Measurements from ENCODE around the gene CADPS2.

The CADPS2 gene

GRCh38 chr7:122412441-122412840 lies 473.8 kb downstream of the CADPS2 start:
- Histone ChIP-seq H3K9me3 (no peaks in the 10 kb centered on the region), H3K27ac (no peak overlapping the region), H3K4me1 (ENCODE audit: control insufficient read depth in 1 of 2, insufficient read depth in 1 of 2, low read depth in 1 of 2, low read length in 1 of 2) (no peaks in the 10 kb centered on the region), H3K36me3 (no peaks in the 10 kb centered on the region), H3K4me3 (ENCODE audit: low read depth in 1 of 2, low read length in 1 of 2) (no peak overlapping the region), H3K27me3 (no peaks in the 10 kb centered on the region)
- no peak for TF ChIP-seq CTCF (IDR thresholded peaks at IDR 0.05)

- H3K36me3 ChIP-seq, result no peaks in the 10 kb centered on the region
- H3K27me3 ChIP-seq, result no peaks in the 10 kb centered on the region
- H3K4me1 ChIP-seq (ENCODE audit: control insufficient read depth in 1 of 2, insufficient read depth in 1 of 2, low read depth in 1 of 2, low read length in 1 of 2), result no peaks in the 10 kb centered on the region
- H3K9me3 ChIP-seq, result no peaks in the 10 kb centered on the region
- H3K27ac ChIP-seq, result no peak overlapping the region
- TF ChIP-seq CTCF (IDR thresholded peaks at IDR 0.05), result no peak
- no peak overlapping the region for H3K4me3 ChIP-seq (ENCODE audit: low read depth in 1 of 2, low read length in 1 of 2)
These were observed 479.1 kb downstream of the CADPS2 start for GRCh38 chr7:122407195-122407594.

- no peak for TF ChIP-seq CTCF (IDR thresholded peaks at IDR 0.05)
- H3K27ac ChIP-seq, result no peak overlapping the region
- H3K9me3 ChIP-seq, result no peaks in the 10 kb centered on the region
- no peaks in the 10 kb centered on the region for H3K4me1 ChIP-seq (ENCODE audit: control insufficient read depth in 1 of 2, insufficient read depth in 1 of 2, low read depth in 1 of 2, low read length in 1 of 2)
- H3K27me3 ChIP-seq, result no peaks in the 10 kb centered on the region
- H3K4me3 ChIP-seq (ENCODE audit: low read depth in 1 of 2, low read length in 1 of 2), result no peak overlapping the region
- no peaks in the 10 kb centered on the region for H3K36me3 ChIP-seq
These were observed 483.1 kb downstream of the CADPS2 start for GRCh38 chr7:122403113-122403512.

GRCh38 chr7:122402235-122402634 lies 484.0 kb downstream of the CADPS2 start:
- Histone ChIP-seq H3K36me3 (no peaks in the 10 kb centered on the region), H3K27me3 (no peaks in the 10 kb centered on the region), H3K4me1 (ENCODE audit: control insufficient read depth in 1 of 2, insufficient read depth in 1 of 2, low read depth in 1 of 2, low read length in 1 of 2) (no peaks in the 10 kb centered on the region), H3K4me3 (ENCODE audit: low read depth in 1 of 2, low read length in 1 of 2) (no peak overlapping the region), H3K27ac (no peak overlapping the region), H3K9me3 (no peaks in the 10 kb centered on the region)
- TF ChIP-seq CTCF (IDR thresholded peaks at IDR 0.05), result no peak

- Histone ChIP-seq H3K4me3 (ENCODE audit: low read depth in 1 of 2, low read length in 1 of 2) (no peak overlapping the region), H3K36me3 (no peaks in the 10 kb centered on the region), H3K27me3 (no peaks in the 10 kb centered on the region), H3K9me3 (no peaks in the 10 kb centered on the region), H3K4me1 (ENCODE audit: control insufficient read depth in 1 of 2, insufficient read depth in 1 of 2, low read depth in 1 of 2, low read length in 1 of 2) (no peaks in the 10 kb centered on the region), H3K27ac (no peak overlapping the region)
- no peak for TF ChIP-seq CTCF (IDR thresholded peaks at IDR 0.05)
These were observed 488.9 kb downstream of the CADPS2 start for GRCh38 chr7:122397381-122397780.

- Histone ChIP-seq H3K9me3 (no peaks in the 10 kb centered on the region), H3K4me3 (ENCODE audit: low read depth in 1 of 2, low read length in 1 of 2) (no peak overlapping the region), H3K27ac (no peak overlapping the region), H3K36me3 (no peaks in the 10 kb centered on the region), H3K27me3 (no peaks in the 10 kb centered on the region), H3K4me1 (ENCODE audit: control insufficient read depth in 1 of 2, insufficient read depth in 1 of 2, low read depth in 1 of 2, low read length in 1 of 2) (no peaks in the 10 kb centered on the region)
- no peak for TF ChIP-seq CTCF (IDR thresholded peaks at IDR 0.05)
These were observed 491.7 kb downstream of the CADPS2 start for GRCh38 chr7:122394512-122394911.
